Left lung (tissue), 14 donors: Measurements from ENCODE around the gene NTF3. TPM values are rescaled to one million over a fixed set of nuclear protein-coding genes. Genes with fewer than 3 reads are reported as not detected.
A peak's percentile ranks its signal among the peaks of the same experiment; 100 is the strongest.

ENCODE experiments used
- ATAC-seq: fragments of 200-7000 bp; cut with Tn5 transposase; one replicate; pipeline ENCODE4 v1.9.1; 2020; ENCODE audit warnings: moderate library complexity
- DNase-seq, 4 donors: peaks; one replicate each; pipeline ENCODE4 v3.0.0-alpha.2; 2013 to 2020
- H3K27ac ChIP-seq, 2 donors: fragments of 200-600 bp; sonication (generic) in 1 of 2; one replicate each; pipeline versions ENCODE4 v1.5.0 to v1.8.0; 2020 to 2021
- H3K27me3 ChIP-seq, 2 donors: fragments of 200-600 bp; sonication (generic) in 1 of 2; one replicate each; pipeline versions ENCODE4 v1.5.0 to v1.8.0; 2020 to 2021
- H3K36me3 ChIP-seq, 2 donors: fragments of 200-600 bp; sonication (generic) in 1 of 2; one replicate each; pipeline versions ENCODE4 v1.5.0 to v1.8.0; 2020 to 2021
- H3K4me1 ChIP-seq, 2 donors: fragments of 200-600 bp; one replicate each; pipeline ENCODE4 v1.8.0; 2021
- H3K4me3 ChIP-seq, 2 donors: fragments of 200-600 bp; sonication (generic) in 1 of 2; one replicate each; pipeline versions ENCODE4 v1.5.0 to v1.8.0; 2020 to 2021; ENCODE audit warnings: mild to moderate bottlenecking in 1 of 2
- H3K9me3 ChIP-seq, 2 donors: fragments of 200-600 bp; sonication (generic) in 1 of 2; one replicate each; pipeline versions ENCODE4 v1.5.0 to v1.8.0; 2020 to 2021
- intact Hi-C, 2 donors: fragments of 100-400 bp; cut with DNase I; formaldehyde crosslinking; loops; one replicate each; pipeline versions ENCODE4 v1.11.2 to v1.14.2; 2022
- long read RNA-seq, 12 donors: library from polyadenylated mRNA in 2 of 12; unstranded in 2 of 12; transcript quantifications; one replicate each; pipeline ENCODE4 v2.0.0 and lab custom pipeline, GENCODE V29; 2019 to 2026
- polyA plus RNA-seq, 6 donors: library from polyadenylated mRNA; unstranded; fragments of 120-200 nt; gene quantifications; one replicate each; pipeline ENCODE4 v1.2.1, GENCODE V29; 2013; ENCODE audit not compliant: insufficient read length in 6 of 6
- total RNA-seq, 2 donors: library from RNA; stranded (reverse); fragmentation: NEBNext Ultra II Directional; extraction: Animal tissue kit (Norgen Biotek cat#: 25700); gene quantifications; one replicate each; pipeline ENCODE4 v1.2.1, GENCODE V29; 2021
- TF ChIP-seq, protein P1 (sequence below), 2 donors: fragments of 200-600 bp; sonication (generic) in 1 of 2; IDR thresholded peaks; one replicate each; pipeline versions ENCODE4 v1.5.0 to v1.8.0; 2021; ENCODE audit warnings: antibody characterized with exemption in 2 of 2
- donor health status: DM: no; HTN: yes; CAD: no.
- donor health status: DM: no; HTN: no; CAD: no.

Gene NTF3
- total RNA-seq: under 1 TPM; 0.35 to 0.79 TPM
- 1 to 10 TPM; 2.7 to 5.1 (median 3.2) TPM for polyA plus RNA-seq
- long read RNA-seq, donor 1, partial matches to known transcripts: 0 of 6 reads
- long read RNA-seq, donor 1, other reads (novel, unspliced or antisense): 0 of 6 reads
- long read RNA-seq, donor 2, partial matches to known transcripts: 0 of 3 reads
- long read RNA-seq, donor 2, other reads (novel, unspliced or antisense): 0 of 3 reads
- long read RNA-seq, donor 3, partial matches to known transcripts: 0 of 3 reads
- long read RNA-seq, donor 3, other reads (novel, unspliced or antisense): 0 of 3 reads
- long read RNA-seq, donor 4: 0 reads
- long read RNA-seq, donor 5, partial matches to known transcripts: 0 of 1 reads
- long read RNA-seq, donor 5, other reads (novel, unspliced or antisense): 0 of 1 reads
- long read RNA-seq, donor 6, partial matches to known transcripts: 0 of 4 reads
- long read RNA-seq, donor 6, other reads (novel, unspliced or antisense): 0 of 4 reads
- long read RNA-seq, donor 7, partial matches to known transcripts: 0 of 2 reads
- long read RNA-seq, donor 7, other reads (novel, unspliced or antisense): 0 of 2 reads
- long read RNA-seq, donor 8, partial matches to known transcripts: 0 of 2 reads
- long read RNA-seq, donor 8, other reads (novel, unspliced or antisense): 0 of 2 reads
- long read RNA-seq, donor 9: 0 reads
- long read RNA-seq, donor 10, partial matches to known transcripts: 0 of 4 reads
- long read RNA-seq, donor 10, other reads (novel, unspliced or antisense): 0 of 4 reads
- long read RNA-seq, donor 11, partial matches to known transcripts: 0 of 3 reads
- long read RNA-seq, donor 11, other reads (novel, unspliced or antisense): 0 of 3 reads
- long read RNA-seq, donor 12, partial matches to known transcripts: 0 of 4 reads
- long read RNA-seq, donor 12, other reads (novel, unspliced or antisense): 0 of 4 reads

DNA sequence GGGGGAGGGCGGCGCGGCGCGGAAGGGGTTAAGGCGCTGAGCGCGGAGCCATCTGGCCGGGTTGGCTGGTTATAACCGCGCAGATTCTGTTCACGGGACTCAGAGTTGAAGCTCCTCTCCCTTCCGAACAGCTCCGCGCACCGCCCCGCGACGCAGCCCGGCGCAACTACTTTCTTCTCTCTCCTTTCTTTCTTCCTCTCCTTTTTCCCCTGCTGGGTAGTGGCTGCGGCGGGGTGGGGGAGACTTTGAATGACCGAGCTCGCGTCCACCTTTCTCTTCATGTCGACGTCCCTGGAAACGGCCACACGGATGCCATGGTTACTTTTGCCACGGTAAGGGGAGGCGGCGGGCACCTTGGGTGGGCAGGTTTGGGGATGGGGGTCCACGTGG, at the start of gene NTF3:
Gene NTF3 (plus strand): TSS at position 98 of the 390 bp plus-strand sequence. CDS start 217 bp downstream, at position 315.
- peaks cover 61 to 97% of the 10 kb centered on the region in 2 donors for H3K27me3 ChIP-seq
- no peaks in the 10 kb centered on the region for H3K36me3 ChIP-seq
- no peak within 1 kb of the TSS for H3K27ac ChIP-seq
- intact Hi-C loops: no loop called here
- TF ChIP-seq, protein P1, sequence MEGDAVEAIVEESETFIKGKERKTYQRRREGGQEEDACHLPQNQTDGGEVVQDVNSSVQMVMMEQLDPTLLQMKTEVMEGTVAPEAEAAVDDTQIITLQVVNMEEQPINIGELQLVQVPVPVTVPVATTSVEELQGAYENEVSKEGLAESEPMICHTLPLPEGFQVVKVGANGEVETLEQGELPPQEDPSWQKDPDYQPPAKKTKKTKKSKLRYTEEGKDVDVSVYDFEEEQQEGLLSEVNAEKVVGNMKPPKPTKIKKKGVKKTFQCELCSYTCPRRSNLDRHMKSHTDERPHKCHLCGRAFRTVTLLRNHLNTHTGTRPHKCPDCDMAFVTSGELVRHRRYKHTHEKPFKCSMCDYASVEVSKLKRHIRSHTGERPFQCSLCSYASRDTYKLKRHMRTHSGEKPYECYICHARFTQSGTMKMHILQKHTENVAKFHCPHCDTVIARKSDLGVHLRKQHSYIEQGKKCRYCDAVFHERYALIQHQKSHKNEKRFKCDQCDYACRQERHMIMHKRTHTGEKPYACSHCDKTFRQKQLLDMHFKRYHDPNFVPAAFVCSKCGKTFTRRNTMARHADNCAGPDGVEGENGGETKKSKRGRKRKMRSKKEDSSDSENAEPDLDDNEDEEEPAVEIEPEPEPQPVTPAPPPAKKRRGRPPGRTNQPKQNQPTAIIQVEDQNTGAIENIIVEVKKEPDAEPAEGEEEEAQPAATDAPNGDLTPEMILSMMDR (IDR thresholded peaks at IDR 0.05): no peak
- peak; percentile 40 for ATAC-seq
- no peaks in the 10 kb centered on the region for H3K9me3 ChIP-seq
- H3K4me3 ChIP-seq: peak within 1 kb of the TSS in 1 of 2 donors; percentile 18
- DNase-seq: peak in 2 of 4 donors; percentile 60 to 69
- peaks cover 0 to 27% of the 10 kb centered on the region in 2 donors for H3K4me1 ChIP-seq

DNA sequence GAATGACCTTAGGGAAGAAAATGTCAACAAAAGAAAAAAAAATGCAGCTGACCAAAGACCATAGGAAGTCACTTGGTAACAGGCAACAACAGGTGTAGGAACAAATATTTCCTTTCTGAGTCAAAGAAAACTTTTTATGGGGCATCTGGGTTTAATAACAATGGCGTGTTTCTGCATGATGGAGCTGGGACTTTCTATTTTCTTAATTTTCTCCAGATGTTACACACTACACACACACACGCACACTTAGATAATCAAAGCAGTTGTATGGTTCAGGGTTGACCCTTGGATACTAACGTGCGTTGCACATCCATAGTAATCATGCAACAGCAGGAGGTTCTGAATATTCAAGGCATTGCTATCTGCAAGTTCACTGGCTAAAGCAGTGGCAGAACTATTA, 47.9 kb upstream of the NTF3 start:
- Histone ChIP-seq H3K27ac (no peak overlapping the region), H3K9me3 (no peaks in the 10 kb centered on the region), H3K27me3 (no peaks in the 10 kb centered on the region), H3K36me3 (no peaks in the 10 kb centered on the region), H3K4me1 (no peaks in the 10 kb centered on the region), H3K4me3 (no peak overlapping the region)
- ATAC-seq (no peak), DNase-seq (no peak)
- intact Hi-C loops: no loop called here
- TF ChIP-seq, protein P1 (IDR thresholded peaks at IDR 0.05): no peak

DNA sequence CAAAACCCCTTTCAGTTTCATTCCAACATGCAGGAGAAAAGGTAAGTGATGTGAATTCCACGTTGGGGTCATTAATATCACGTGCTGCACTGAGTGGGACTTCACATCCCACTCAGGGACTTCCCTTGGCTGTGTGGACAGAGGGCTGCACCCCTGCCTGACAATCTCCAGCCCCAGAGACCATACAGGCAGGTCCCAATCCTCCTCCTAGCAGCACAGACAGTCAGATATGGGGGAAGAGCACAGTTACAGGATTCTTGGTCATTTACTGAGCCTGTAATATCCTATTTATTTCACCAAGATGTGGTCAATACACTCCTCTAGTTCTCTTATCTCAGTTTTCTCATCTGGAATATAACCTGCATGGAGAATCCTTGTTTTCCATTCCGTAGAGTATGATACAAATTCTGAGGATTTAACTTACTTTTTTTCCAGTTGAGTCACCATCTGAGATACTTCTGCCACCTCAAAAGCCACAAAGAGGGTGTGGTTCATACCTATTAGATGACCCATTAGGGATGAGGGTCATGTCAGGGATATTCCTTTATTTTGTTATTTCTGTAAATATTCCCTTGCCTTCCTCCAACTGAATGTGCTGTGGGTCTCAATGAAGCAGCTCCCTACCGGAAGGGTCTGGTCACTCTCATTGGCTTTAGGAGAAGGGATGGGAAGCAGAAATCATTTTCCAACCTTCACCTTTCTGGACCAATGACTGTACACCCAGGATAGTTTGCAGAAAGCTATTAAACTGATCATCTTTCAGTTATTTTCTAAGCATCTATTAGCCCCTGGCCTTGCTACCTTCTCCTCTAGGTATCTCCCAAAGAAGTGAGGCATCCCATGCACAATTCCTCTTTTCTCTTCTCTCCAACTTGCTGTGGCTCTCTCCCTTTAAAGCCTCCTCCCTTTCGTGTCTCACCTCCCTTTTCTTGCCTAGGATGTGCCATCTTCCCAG, 43.0 kb upstream of the NTF3 start:
- no peaks in the 10 kb centered on the region for H3K4me1 ChIP-seq
- H3K9me3 ChIP-seq: no peaks in the 10 kb centered on the region
- no peak overlapping the region for H3K4me3 ChIP-seq
- intact Hi-C loops: no loop called here
- no peaks in the 10 kb centered on the region for H3K36me3 ChIP-seq
- H3K27ac ChIP-seq: no peak overlapping the region
- TF ChIP-seq, protein P1 (IDR thresholded peaks at IDR 0.05): no peak
- DNase-seq: no peak
- no peak for ATAC-seq
- H3K27me3 ChIP-seq: no peaks in the 10 kb centered on the region

DNA sequence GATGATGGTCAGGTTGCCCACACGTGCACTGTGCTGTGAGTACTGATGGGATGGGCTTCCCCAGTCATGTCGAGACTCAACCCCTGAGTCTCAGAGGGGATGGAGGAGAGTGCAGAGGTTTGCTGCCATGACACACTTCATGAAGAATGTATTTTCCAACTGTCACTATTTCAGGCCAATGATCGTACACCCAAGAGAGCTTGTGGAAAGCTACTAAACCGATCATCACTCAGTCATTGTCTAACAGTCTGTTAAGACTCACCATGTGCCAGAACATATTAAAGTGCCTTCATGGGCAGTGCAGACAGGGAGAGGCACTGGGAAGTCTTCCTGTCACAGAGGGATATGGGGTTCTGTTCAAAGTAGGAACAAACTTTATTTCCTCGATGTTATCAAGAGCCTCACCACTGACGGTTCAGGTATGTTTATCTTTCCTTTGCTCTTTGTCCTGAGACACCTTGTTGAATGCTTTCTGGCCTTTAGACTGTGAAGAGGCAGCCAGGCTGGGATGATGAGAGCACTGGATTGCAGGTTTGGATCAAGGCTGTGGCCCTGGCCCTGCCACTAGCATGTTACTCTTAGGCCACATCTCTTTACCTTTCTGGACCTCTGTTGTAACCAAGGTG, 41.6 kb upstream of the NTF3 start:
- no peaks in the 10 kb centered on the region for H3K9me3 ChIP-seq
- no peak overlapping the region for H3K27ac ChIP-seq
- no peaks in the 10 kb centered on the region for H3K36me3 ChIP-seq
- no peaks in the 10 kb centered on the region for H3K4me1 ChIP-seq
- TF ChIP-seq, protein P1 (IDR thresholded peaks at IDR 0.05): no peak
- DNase-seq (no peak), ATAC-seq (no peak)
- H3K27me3 ChIP-seq: no peaks in the 10 kb centered on the region
- intact Hi-C loops: no loop called here
- no peak overlapping the region for H3K4me3 ChIP-seq
